Upper lobe of left lung (tissue), 6 donors: ENCODE measurements around the gene ELP1. TPM values are rescaled to one million over a fixed set of nuclear protein-coding genes. Genes with fewer than 3 reads are reported as not detected.
"Not testable (repeated sequence)": the region's sequence is repeated elsewhere in the genome, so short reads cannot be mapped to it uniquely, and the experiment has no call there.

Experiments used
- ATAC-seq, 2 donors: fragments of 200-7000 bp; cut with Tn5 transposase; one replicate each; pipeline ENCODE4 v1.9.1; 2022; ENCODE audit warnings: mild to moderate bottlenecking in 2 of 2, moderate library complexity in 2 of 2; ENCODE audit not compliant: low FRiP score in 2 of 2
- DNase-seq, 2 donors: peaks; one replicate each; pipeline ENCODE4 v3.0.0-alpha.2; 2019 to 2020
- H3K27ac ChIP-seq, 4 donors: fragments of 200-600 bp; sonication (generic); one replicate each; pipeline ENCODE4 v1.5.1; 2016 to 2019
- H3K27me3 ChIP-seq, 4 donors: fragments of 200-600 bp; sonication (generic); one replicate each; pipeline ENCODE4 v1.5.1; 2017 to 2019
- H3K36me3 ChIP-seq, 4 donors: fragments of 200-600 bp; sonication (generic); one replicate each; pipeline ENCODE4 v1.5.1; 2016 to 2019
- H3K4me1 ChIP-seq, 4 donors: fragments of 200-600 bp; sonication (generic); one replicate each; pipeline ENCODE4 v1.5.1; 2018 to 2019
- H3K4me3 ChIP-seq, 4 donors: fragments of 200-600 bp; sonication (generic); one replicate each; pipeline ENCODE4 v1.5.1; 2017 to 2019; ENCODE audit warnings: mild to moderate bottlenecking in 2 of 4, moderate library complexity in 1 of 4
- H3K9me3 ChIP-seq, 4 donors: fragments of 200-600 bp; sonication (generic); one replicate each; pipeline ENCODE4 v1.5.1; 2018 to 2019
- CTCF ChIP-seq, 6 experiments: fragments of 450-650 bp in 4 of 6; fragments of 200-600 bp in 2 of 6; sonication (generic) in 2 of 6; IDR thresholded peaks; one replicate each; pipeline ENCODE4 v1.5.1; 2016 to 2019; ENCODE audit warnings: antibody characterized with exemption in 6 of 6
- EP300 ChIP-seq, 4 donors: sonication (generic); formaldehyde crosslinking; IDR thresholded peaks; one replicate each; pipeline ENCODE4 v1.5.1; 2017; ENCODE audit warnings: antibody characterized with exemption in 4 of 4, control low read depth in 2 of 4
- POLR2A ChIP-seq, 4 donors: fragments of 450-650 bp; IDR thresholded peaks; one replicate each; pipeline ENCODE4 v1.5.1; 2016 to 2017; ENCODE audit warnings: antibody characterized with exemption in 4 of 4, mild to moderate bottlenecking in 2 of 4
- POLR2AphosphoS5 ChIP-seq, 2 donors: sonication (generic); formaldehyde crosslinking; IDR thresholded peaks; one replicate each; pipeline ENCODE4 v1.5.1; 2017; ENCODE audit warnings: antibody characterized with exemption in 2 of 2
- WGBS, 2 donors: methylation state at CpG; one replicate each; pipeline ENCODE4 v1.1.5; 2017 to 2018; 5-methylcytosine and 5-hydroxymethylcytosine counted together
- total RNA-seq, 6 donors: library from RNA; depleted of rRNA in 4 of 6; stranded (reverse); fragments of >200 nt in 4 of 6; gene quantifications; one replicate each; pipeline versions ENCODE4 v1.1.0 to v1.2.1, GENCODE V29; 2016 to 2021
- donor health status: DM: no; HTN: no; CAD: no; lungs with moderate emphysema.
- donor health status: DM: no; HTN: yes; CAD: no; lungs with severe emphysema.

Gene ELP1
- total RNA-seq, 6 donors from 2014 or later: 11.3 to 55.4 (median 18.5) TPM

- DNase-seq (no peak), ATAC-seq (no peak)
- Histone ChIP-seq H3K27ac (no peak overlapping the region), H3K9me3 (no peaks in the 10 kb centered on the region), H3K4me3 (no peak overlapping the region), H3K4me1 (no peaks in the 10 kb centered on the region), H3K36me3 (no peaks in the 10 kb centered on the region), H3K27me3 (no peaks in the 10 kb centered on the region)
- 72 to 80% methylated on average over 3 of the region's 3 CpGs for WGBS, 2 donors
- TF ChIP-seq POLR2A (IDR thresholded peaks at IDR 0.05): no peak
- TF ChIP-seq EP300 (IDR thresholded peaks at IDR 0.05): no peak
- TF ChIP-seq POLR2AphosphoS5 (IDR thresholded peaks at IDR 0.05): no peak
- no peak for TF ChIP-seq CTCF (IDR thresholded peaks at IDR 0.05)
These were observed 82.8 kb downstream of the ELP1 start for GRCh38 chr9:108851138-108851537.

DNA sequence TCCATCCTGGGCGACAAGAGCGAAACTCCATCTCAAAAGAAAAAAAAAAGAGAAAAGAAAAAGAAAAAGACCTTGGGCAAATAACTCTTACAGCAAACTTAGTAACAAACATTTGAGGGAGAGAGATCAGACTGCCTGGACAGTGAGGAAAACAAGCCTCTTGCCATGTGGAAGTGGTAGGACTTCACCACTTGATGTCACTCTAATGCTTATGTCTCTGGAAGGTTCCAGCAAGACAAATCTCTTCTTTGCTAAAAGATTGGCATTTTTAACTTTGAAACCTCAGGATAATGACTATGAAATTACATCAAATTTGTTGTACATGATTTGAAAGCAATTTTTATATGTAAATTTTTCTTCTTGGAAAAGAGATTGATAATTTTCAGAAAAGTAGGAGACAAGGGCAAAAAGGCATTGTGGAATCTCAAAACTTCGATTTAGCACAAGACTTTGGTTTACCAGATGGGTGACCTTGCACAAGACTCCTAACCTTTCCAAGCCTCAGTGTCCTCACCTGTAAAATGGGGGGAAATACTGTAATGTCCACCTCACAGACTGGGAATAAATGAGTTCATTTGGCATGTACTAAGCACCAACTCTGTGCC, 83.5 kb downstream of the ELP1 start:
- no peaks in the 10 kb centered on the region for H3K9me3 ChIP-seq
- DNase-seq: no peak

DNA sequence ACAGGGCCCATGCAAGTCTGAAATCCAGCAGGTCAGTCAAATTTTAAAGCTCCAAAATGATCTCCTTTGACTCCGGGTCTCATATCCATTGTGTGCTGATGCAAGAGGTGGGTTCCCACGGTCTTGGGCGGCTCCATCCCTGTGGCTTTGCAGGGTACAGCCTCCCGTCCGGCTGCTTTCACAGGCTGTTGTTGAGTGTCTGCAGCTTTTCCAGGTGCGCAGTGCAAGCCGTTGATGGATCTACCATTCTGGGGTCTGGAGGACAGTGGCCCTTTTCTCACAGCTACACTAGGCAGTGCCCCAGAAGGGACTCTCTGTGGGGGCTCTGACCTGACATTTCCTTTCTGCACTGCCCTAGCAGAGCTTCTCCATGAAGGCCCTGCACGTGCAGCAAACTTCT, 85.6 kb downstream of the ELP1 start:
- not testable (repeated sequence) for ATAC-seq, H3K4me3 ChIP-seq, DNase-seq, H3K36me3 ChIP-seq, H3K9me3 ChIP-seq, H3K4me1 ChIP-seq, H3K27ac ChIP-seq, H3K27me3 ChIP-seq
- WGBS, 2 donors: 90 to 92% methylated on average over 3 to 8 of the region's 8 CpGs

More for the DNA sequence above, 83.5 kb downstream of the ELP1 start:
- no peaks in the 10 kb centered on the region for H3K27me3 ChIP-seq
- TF ChIP-seq POLR2AphosphoS5 (IDR thresholded peaks at IDR 0.05) (no peak), CTCF (IDR thresholded peaks at IDR 0.05) (peak in 1 of 6 experiments; percentile 24)
- ATAC-seq: no peak
- no peak overlapping the region for H3K27ac ChIP-seq
- 98 to 99% methylated on average over 3 of the region's 3 CpGs for WGBS, 2 donors
- no peak overlapping the region for H3K4me3 ChIP-seq
- H3K4me1 ChIP-seq: no peaks in the 10 kb centered on the region
- H3K36me3 ChIP-seq: no peaks in the 10 kb centered on the region

GRCh38 chr9:108845947-108846346, 88.0 kb downstream of the ELP1 start:
- H3K9me3 ChIP-seq: no peaks in the 10 kb centered on the region
- 88 to 90% methylated on average over 2 of the region's 2 CpGs for WGBS, 2 donors
- no peak overlapping the region for H3K4me3 ChIP-seq
- ATAC-seq (no peak), DNase-seq (no peak)
- H3K27me3 ChIP-seq: no peaks in the 10 kb centered on the region
- no peak overlapping the region for H3K27ac ChIP-seq
- TF ChIP-seq POLR2AphosphoS5 (IDR thresholded peaks at IDR 0.05): no peak
- no peak for TF ChIP-seq CTCF (IDR thresholded peaks at IDR 0.05)
- TF ChIP-seq POLR2A (IDR thresholded peaks at IDR 0.05): no peak
- TF ChIP-seq EP300 (IDR thresholded peaks at IDR 0.05): no peak
- no peaks in the 10 kb centered on the region for H3K36me3 ChIP-seq
- H3K4me1 ChIP-seq: no peaks in the 10 kb centered on the region

- no peak for DNase-seq
- 89 to 90% methylated on average over 5 of the region's 5 CpGs for WGBS, 2 donors
- H3K4me1 ChIP-seq: no peaks in the 10 kb centered on the region
- no peaks in the 10 kb centered on the region for H3K36me3 ChIP-seq
- H3K27ac ChIP-seq: no peak overlapping the region
- no peak overlapping the region for H3K4me3 ChIP-seq
- H3K27me3 ChIP-seq: no peaks in the 10 kb centered on the region
- no peak for ATAC-seq
- no peaks in the 10 kb centered on the region for H3K9me3 ChIP-seq
- no peak for TF ChIP-seq CTCF (IDR thresholded peaks at IDR 0.05)
- TF ChIP-seq POLR2A (IDR thresholded peaks at IDR 0.05): no peak
- no peak for TF ChIP-seq POLR2AphosphoS5 (IDR thresholded peaks at IDR 0.05)
- no peak for TF ChIP-seq EP300 (IDR thresholded peaks at IDR 0.05)
These were observed 88.4 kb downstream of the ELP1 start for GRCh38 chr9:108845507-108845906.
